GM10248 (cell line): ENCODE results near the gene ADGRL1.

Experiments used
- CTCF ChIA-PET: fragments of 300-600 bp; sonication (Branson Sonifier 250); formaldehyde crosslinking; extraction: SDS; loops from one replicate; lab custom pipeline; 2021; ENCODE audit warnings: antibody characterized with exemption; lab: Yijun Ruan, JAX
- POLR2A ChIA-PET: fragments of 350-650 bp; sonication (Branson Sonifier 250); formaldehyde crosslinking; extraction: SDS; loops from one replicate; lab custom pipeline; 2020; ENCODE audit warnings: antibody characterized with exemption; lab: Yijun Ruan, JAX
- DNase-seq: peaks from one replicate; pipeline ENCODE4 v3.0.0; 2012; ENCODE audit errors: extremely low spot score
- CTCF ChIP-seq: IDR thresholded peaks from 2 replicates; pipeline ENCODE4 v1.5.1; 2012; ENCODE audit warnings: mild to moderate bottlenecking, low read depth; ENCODE audit errors: extremely low read depth, missing control alignments, control extremely low read depth

Gene ADGRL1

GRCh38 chr19:14114854-14115253 lies 91.1 kb downstream of the ADGRL1 start:
- CTCF ChIA-PET, result interaction anchor here (0.9 to 6.6 kb wide), 22 partner anchors 9 to 242 kb away, joined by 3 to 50 read pairs (median 4); partner anchors contain the start of genes ASF1B, C19orf67, IL27RA and MISP3
- POLR2A ChIA-PET, result no interaction called here
- TF ChIP-seq CTCF, result peak; percentile 42
- peak; percentile 58 for DNase-seq

GRCh38 chr19:14114439-14114838 lies 91.5 kb downstream of the ADGRL1 start:
- no peak for TF ChIP-seq CTCF
- CTCF ChIA-PET, result interaction anchor here (1.0 to 6.6 kb wide), 16 partner anchors 12 to 242 kb away, joined by 3 to 50 read pairs (median 8); partner anchors contain the start of genes ASF1B, C19orf67 and MISP3

GRCh38 chr19:14113762-14114414 lies 92.1 kb downstream of the ADGRL1 start:
- POLR2A ChIA-PET, result no interaction called here
- TF ChIP-seq CTCF, result peak; percentile 27
- CTCF ChIA-PET, result interaction anchor here (1.0 to 6.6 kb wide), 17 partner anchors 11 to 359 kb away, joined by 3 to 50 read pairs (median 8); partner anchors contain the start of genes ASF1B and MISP3
- DNase-seq, result no peak

More at GRCh38 chr19:14114439-14114838, 91.5 kb downstream of the ADGRL1 start:
- DNase-seq, result no peak
- POLR2A ChIA-PET, result no interaction called here

- no peak for DNase-seq
- no peak for TF ChIP-seq CTCF
- POLR2A ChIA-PET, result no interaction called here
- CTCF ChIA-PET, result interaction anchor here (1.0 to 5.0 kb wide), 9 partner anchors 10 to 360 kb away, joined by 3 to 48 read pairs (median 5); partner anchors contain the start of gene MISP3
Measured at GRCh38 chr19:14112809-14113385, 93.1 kb downstream of the ADGRL1 start.

GRCh38 chr19:14112051-14112808 lies 93.7 kb downstream of the ADGRL1 start:
- no peak for DNase-seq
- no peak for TF ChIP-seq CTCF
- CTCF ChIA-PET, result interaction anchor here (1.1 to 5.0 kb wide), 3 partner anchors 10 to 69 kb away, joined by 3 to 48 read pairs (median 11); no protein-coding TSS in a partner anchor
- POLR2A ChIA-PET, result no interaction called here

GRCh38 chr19:14111486-14111885 lies 94.5 kb downstream of the ADGRL1 start:
- ChIA-PET CTCF (interaction anchor here (1.1 kb wide), 1 partner anchor 39 kb away, joined by 3 read pairs; the partner anchor contains the start of gene MISP3), POLR2A (no interaction called here)
- no peak for DNase-seq
- TF ChIP-seq CTCF, result no peak
